Neural progenitor cell (in vitro differentiated cells): Measurements from ENCODE around the gene STRIP2. TPM values are rescaled to one million over a fixed set of nuclear protein-coding genes. Genes with fewer than 3 reads are reported as not detected.

Experiments
- DNase-seq: peaks from one replicate; pipeline ENCODE4 v3.0.0-alpha.2; 2016; ENCODE audit warnings: low spot score
- H2AFZ ChIP-seq: fragments of 200-600 bp; sonication (generic); replicated peaks from 2 replicates; pipeline ENCODE4 v1.6.1; 2016; ENCODE audit warnings: antibody characterized with exemption
- H3F3A ChIP-seq: fragments of 200-600 bp; sonication (generic); 2 replicates; pipeline ENCODE4 v1.6.1; 2016; ENCODE audit warnings: antibody characterized with exemption, low read depth
- H3K27ac ChIP-seq: fragments of 200-600 bp; sonication (generic); 2 replicates; pipeline ENCODE4 v1.5.1; 2016; ENCODE audit warnings: mild to moderate bottlenecking
- H3K27me3 ChIP-seq: fragments of 200-600 bp; sonication (generic); 2 replicates; pipeline ENCODE4 v1.6.1; 2016; ENCODE audit warnings: mild to moderate bottlenecking, moderate library complexity
- H3K36me3 ChIP-seq: fragments of 200-600 bp; sonication (generic); 2 replicates; pipeline ENCODE4 v1.5.1; 2016
- H3K4me1 ChIP-seq: fragments of 200-600 bp; sonication (generic); 2 replicates; pipeline ENCODE4 v1.6.1; 2016; ENCODE audit warnings: mixed run types
- H3K4me2 ChIP-seq: fragments of 200-600 bp; sonication (generic); 2 replicates; pipeline ENCODE4 v1.6.1; 2016
- H3K4me3 ChIP-seq: fragments of 200-600 bp; sonication (generic); 2 replicates; pipeline ENCODE4 v1.5.1; 2016
- H3K79me2 ChIP-seq: fragments of 200-600 bp; sonication (generic); 2 replicates; pipeline ENCODE4 v1.6.1; 2016; ENCODE audit warnings: low read depth
- H3K9ac ChIP-seq: fragments of 200-600 bp; sonication (generic); 2 replicates; pipeline ENCODE4 v1.6.1; 2016
- H3K9me3 ChIP-seq: fragments of 200-600 bp; sonication (generic); 2 replicates; pipeline ENCODE4 v1.5.1; 2016; ENCODE audit warnings: low read depth
- H4K20me1 ChIP-seq: fragments of 200-600 bp; sonication (generic); 2 replicates; pipeline ENCODE4 v1.6.1; 2016; ENCODE audit warnings: low read depth
- H3K27ac Mint-ChIP-seq: 3 replicates; pipeline ENCODE4 v1.8.0; 2021; ENCODE audit warnings: mixed read lengths
- H3K27me3 Mint-ChIP-seq: 2 replicates; pipeline ENCODE4 v1.8.0; 2022; ENCODE audit warnings: low read depth, mild to moderate bottlenecking, inconsistent platforms, moderate library complexity, mixed read lengths; ENCODE audit not compliant: insufficient read depth
- H3K36me3 Mint-ChIP-seq: 3 replicates; pipeline ENCODE4 v1.8.0; 2021; ENCODE audit warnings: mixed read lengths
- H3K4me1 Mint-ChIP-seq: 3 replicates; pipeline ENCODE4 v1.8.0; 2021; ENCODE audit warnings: mixed read lengths
- H3K4me3 Mint-ChIP-seq: 3 replicates; pipeline ENCODE4 v1.8.0; 2021; ENCODE audit warnings: mild to moderate bottlenecking, moderate library complexity, mixed read lengths
- H3K9me3 Mint-ChIP-seq: 3 replicates; pipeline ENCODE4 v1.8.0; 2020; ENCODE audit warnings: mixed read lengths
- CTCF ChIP-seq: fragments of 200-600 bp; sonication (generic); IDR thresholded peaks from 2 replicates; pipeline ENCODE4 v1.5.1; 2017; ENCODE audit warnings: antibody characterized with exemption, mild to moderate bottlenecking
- EZH2 ChIP-seq: fragments of 200-600 bp; sonication (generic); IDR thresholded peaks from 2 replicates; pipeline ENCODE4 v1.6.1; 2017; ENCODE audit warnings: antibody characterized with exemption, mild to moderate bottlenecking, moderate library complexity
- EZH2phosphoT487 ChIP-seq: fragments of 200-600 bp; sonication (generic); IDR thresholded peaks from 2 replicates; pipeline ENCODE4 v1.6.1; 2017; ENCODE audit warnings: antibody characterized with exemption
- total RNA-seq: library from RNA; depleted of rRNA; stranded (reverse); fragments of >200 nt; gene quantifications from 2 replicates; pipeline ENCODE4 v1.2.3, GENCODE V29; 2015; ENCODE audit warnings: low replicate concordance

STRIP2 gene
- total RNA-seq, 1 donor from 2014 or later, result 11.6 TPM

GRCh38 chr7:129438281-129438838 is 4.1 kb downstream of the STRIP2 start:
- no peak overlapping the region for H3K4me2 ChIP-seq
- Mint-ChIP-seq H3K9me3 (no peaks in the 10 kb centered on the region), H3K36me3 (no peaks in the 10 kb centered on the region)

GRCh38 chr7:129438839-129439651 is 4.8 kb downstream of the STRIP2 start:
- Histone ChIP-seq H3K4me2 (no peak overlapping the region), H3K4me1 (peaks cover 17% of the 10 kb centered on the region), H3K4me3 (no peak overlapping the region), H3K27me3 (peaks cover 7% of the 10 kb centered on the region), H2AFZ (no peak overlapping the region), H3K9ac (no peak overlapping the region), H3K79me2 (peaks cover 19% of the 10 kb centered on the region), H3F3A (peaks cover 11% of the 10 kb centered on the region), H3K36me3 (no peaks in the 10 kb centered on the region), H3K27ac (no peak overlapping the region), H3K9me3 (no peaks in the 10 kb centered on the region), H4K20me1 (peaks cover 5% of the 10 kb centered on the region)
- Mint-ChIP-seq H3K9me3 (no peaks in the 10 kb centered on the region), H3K27ac (no peak overlapping the region), H3K4me3 (no peak overlapping the region), H3K36me3 (peaks cover 3% of the 10 kb centered on the region), H3K27me3 (peaks cover 2% of the 10 kb centered on the region), H3K4me1 (peaks cover 6% of the 10 kb centered on the region)
- TF ChIP-seq CTCF (no peak), EZH2 (no peak), EZH2phosphoT487 (no peak)
- DNase-seq, result no peak

More at GRCh38 chr7:129438281-129438838, 4.1 kb downstream of the STRIP2 start:
- Histone ChIP-seq H3K36me3 (no peaks in the 10 kb centered on the region), H3K4me3 (no peak overlapping the region), H2AFZ (no peak overlapping the region), H3K4me1 (peaks cover 19% of the 10 kb centered on the region), H3K9me3 (no peaks in the 10 kb centered on the region), H3K27ac (no peak overlapping the region), H3K79me2 (peaks cover 19% of the 10 kb centered on the region), H3K9ac (no peak overlapping the region), H3K27me3 (peaks cover 7% of the 10 kb centered on the region), H4K20me1 (peaks cover 5% of the 10 kb centered on the region), H3F3A (peaks cover 18% of the 10 kb centered on the region)
- no peak for TF ChIP-seq EZH2
- TF ChIP-seq CTCF, result no peak
- no peak for TF ChIP-seq EZH2phosphoT487
- no peak for DNase-seq
- H3K27ac Mint-ChIP-seq, result no peak overlapping the region
- peaks cover 5% of the 10 kb centered on the region for H3K27me3 Mint-ChIP-seq
- H3K4me3 Mint-ChIP-seq, result no peak overlapping the region
- H3K4me1 Mint-ChIP-seq, result peaks cover 11% of the 10 kb centered on the region

GRCh38 chr7:129439963-129440625 is 5.9 kb downstream of the STRIP2 start:
- H3K9me3 ChIP-seq, result no peaks in the 10 kb centered on the region
- peak overlapping the region; percentile 45 for H3K4me2 ChIP-seq
- peaks cover 17% of the 10 kb centered on the region for H3K4me1 ChIP-seq
- H3K9ac ChIP-seq, result no peak overlapping the region
- Mint-ChIP-seq H3K4me1 (peaks cover 6% of the 10 kb centered on the region), H3K9me3 (no peaks in the 10 kb centered on the region), H3K4me3 (no peak overlapping the region), H3K27ac (no peak overlapping the region), H3K36me3 (peaks cover 10% of the 10 kb centered on the region), H3K27me3 (peaks cover 2% of the 10 kb centered on the region)
- peaks cover 14% of the 10 kb centered on the region for H3K79me2 ChIP-seq
- H3K27ac ChIP-seq, result no peak overlapping the region
- DNase-seq, result peak; percentile 53
- H2AFZ ChIP-seq, result no peak overlapping the region
- TF ChIP-seq EZH2phosphoT487 (no peak), CTCF (no peak), EZH2 (no peak)
- peaks cover 7% of the 10 kb centered on the region for H3K27me3 ChIP-seq
- H3K36me3 ChIP-seq, result no peaks in the 10 kb centered on the region
- H4K20me1 ChIP-seq, result peaks cover 5% of the 10 kb centered on the region
- H3K4me3 ChIP-seq, result no peak overlapping the region
- H3F3A ChIP-seq, result peaks cover 5% of the 10 kb centered on the region
